WTC11 (cell line): ENCODE data around the gene AGBL4. TPM values are rescaled to one million over a fixed set of nuclear protein-coding genes. Genes with fewer than 3 reads are reported as not detected.

Experiments used
- ATAC-seq: fragments of 200-7000 bp; cut with Tn5 transposase; 2 replicates; pipeline ENCODE4 v1.10.0; 2021; ENCODE audit warnings: mild to moderate bottlenecking, moderate library complexity
- CTCF ChIA-PET: fragments of 300-600 bp; sonication (Branson Sonifier 250); formaldehyde crosslinking; loops from one replicate; lab custom pipeline; 2021; ENCODE audit warnings: antibody characterized with exemption; lab: Charles Lee
- POLR2A ChIA-PET: fragments of 350-600 bp; sonication (Branson Sonifier 250); formaldehyde crosslinking; loops from one replicate; lab custom pipeline; 2021; ENCODE audit warnings: antibody characterized with exemption; lab: Charles Lee
- DNase-seq: peaks from one replicate; pipeline ENCODE4 v3.0.0; 2021; ENCODE audit warnings: low spot score
- H3K27ac Mint-ChIP-seq: 2 replicates; pipeline ENCODE4 v1.8.0; 2021; ENCODE audit warnings: mixed read lengths
- H3K27me3 Mint-ChIP-seq: 2 replicates; pipeline ENCODE4 v1.8.0; 2021; ENCODE audit warnings: low read depth, mild to moderate bottlenecking, moderate library complexity, mixed read lengths
- H3K36me3 Mint-ChIP-seq: 2 replicates; pipeline ENCODE4 v1.8.0; 2021; ENCODE audit warnings: mixed read lengths
- H3K4me1 Mint-ChIP-seq: 2 replicates; pipeline ENCODE4 v1.8.0; 2022; ENCODE audit warnings: mixed read lengths
- H3K4me3 Mint-ChIP-seq: 2 replicates; pipeline ENCODE4 v1.8.0; 2021; ENCODE audit warnings: mild to moderate bottlenecking, moderate library complexity, mixed read lengths
- H3K9me3 Mint-ChIP-seq: 2 replicates; pipeline ENCODE4 v1.8.0; 2021; ENCODE audit warnings: mixed read lengths
- ATF2 ChIP-seq: sonication (generic); formaldehyde crosslinking; IDR thresholded peaks from 2 replicates; pipeline ENCODE4 v1.8.1; 2022; ENCODE audit warnings: low read depth, missing genetic modification reagents, borderline replicate concordance
- CDX4 ChIP-seq: fragments of 250-450 bp; sonication (Bioruptor Pico); IDR thresholded peaks from 2 replicates; pipeline ENCODE4 v1.9.0; 2021; ENCODE audit warnings: moderate library complexity, mild to moderate bottlenecking, inconsistent platforms, borderline replicate concordance
- CREB1 ChIP-seq: sonication (generic); formaldehyde crosslinking; IDR thresholded peaks from 2 replicates; pipeline ENCODE4 v1.8.0; 2023; ENCODE audit warnings: mild to moderate bottlenecking, missing genetic modification reagents
- CTCF ChIP-seq: fragments of 200-600 bp; IDR thresholded peaks from 2 replicates; pipeline ENCODE4 v1.8.0; 2022; ENCODE audit warnings: antibody characterized with exemption
- E2F5 ChIP-seq: sonication (generic); formaldehyde crosslinking; IDR thresholded peaks from 2 replicates; pipeline ENCODE4 v1.8.1; 2022; ENCODE audit warnings: mild to moderate bottlenecking, moderate library complexity, missing genetic modification reagents
- EMX1 ChIP-seq: fragments of 250-450 bp; sonication (Bioruptor Pico); IDR thresholded peaks from 2 replicates; pipeline ENCODE4 v1.8.0; 2021; ENCODE audit warnings: mild to moderate bottlenecking
- ERG ChIP-seq: fragments of 250-450 bp; sonication (Bioruptor Pico); IDR thresholded peaks from 2 replicates; pipeline ENCODE4 v1.8.0; 2021; ENCODE audit warnings: mild to moderate bottlenecking
- ETV6 ChIP-seq: sonication (generic); formaldehyde crosslinking; IDR thresholded peaks from 2 replicates; pipeline ENCODE4 v1.8.1; 2022; ENCODE audit warnings: mild to moderate bottlenecking, missing genetic modification reagents
- MLX ChIP-seq: sonication (generic); formaldehyde crosslinking; IDR thresholded peaks from 2 replicates; pipeline ENCODE4 v1.8.1; 2023; ENCODE audit warnings: mild to moderate bottlenecking, missing genetic modification reagents, moderate library complexity
- MXD4 ChIP-seq: fragments of 250-450 bp; sonication (Bioruptor Pico); IDR thresholded peaks from 2 replicates; pipeline ENCODE4 v1.8.0; 2021; ENCODE audit warnings: mild to moderate bottlenecking, moderate library complexity, borderline replicate concordance
- MYBL2 ChIP-seq: sonication (generic); formaldehyde crosslinking; IDR thresholded peaks from 2 replicates; pipeline ENCODE4 v1.8.1; 2023; ENCODE audit warnings: mild to moderate bottlenecking, moderate library complexity, missing genetic modification reagents
- NFYB ChIP-seq: sonication (generic); formaldehyde crosslinking; conservative IDR thresholded peaks from 2 replicates; pipeline ENCODE4 v1.8.0; 2022; ENCODE audit warnings: low read depth, missing genetic modification reagents
- PRRX2 ChIP-seq: fragments of 250-450 bp; sonication (Bioruptor Pico); IDR thresholded peaks from 2 replicates; pipeline ENCODE4 v1.8.0; 2021; ENCODE audit warnings: mild to moderate bottlenecking
- TEAD4 ChIP-seq: sonication (generic); formaldehyde crosslinking; IDR thresholded peaks from 2 replicates; pipeline ENCODE4 v1.8.0; 2022; ENCODE audit warnings: mild to moderate bottlenecking, missing genetic modification reagents
- TP53 ChIP-seq: sonication (generic); formaldehyde crosslinking; IDR thresholded peaks from 2 replicates; pipeline ENCODE4 v1.8.1; 2023; ENCODE audit warnings: mild to moderate bottlenecking, missing genetic modification reagents
- ZMAT4 ChIP-seq: fragments of 250-450 bp; sonication (Bioruptor Pico); IDR thresholded peaks from 2 replicates; pipeline ENCODE4 v1.9.0; 2021; ENCODE audit warnings: mild to moderate bottlenecking
- ZNF121 ChIP-seq: sonication (generic); formaldehyde crosslinking; IDR thresholded peaks from 2 replicates; pipeline ENCODE4 v1.8.0; 2023; ENCODE audit warnings: missing genetic modification reagents
- ZSCAN18 ChIP-seq: fragments of 250-450 bp; sonication (Bioruptor Pico); IDR thresholded peaks from 2 replicates; pipeline ENCODE4 v2.1.2; 2022; ENCODE audit warnings: mild to moderate bottlenecking, moderate library complexity
- total RNA-seq: library from RNA; stranded (reverse); gene quantifications from 3 replicates; pipeline ENCODE4 v1.2.3, GENCODE V29; 2021

AGBL4 gene
- total RNA-seq, 1 experiment from 2014 or later: 0.87 TPM

GRCh38 chr1:48841966-48842365 lies 1181.8 kb downstream of the AGBL4 start:
- no peak overlapping the region for H3K27ac Mint-ChIP-seq
- no peaks in the 10 kb centered on the region for H3K4me1 Mint-ChIP-seq
- no peaks in the 10 kb centered on the region for H3K9me3 Mint-ChIP-seq
- no peak overlapping the region for H3K4me3 Mint-ChIP-seq
- no peaks in the 10 kb centered on the region for H3K27me3 Mint-ChIP-seq
- ChIA-PET POLR2A (no interaction called here), CTCF (interaction anchor here (1.2 kb wide), 1 partner anchor 29 kb away, joined by 5 read pairs; no protein-coding TSS in a partner anchor)
- no peaks in the 10 kb centered on the region for H3K36me3 Mint-ChIP-seq
- DNase-seq (no peak), ATAC-seq (no peak)
- TF ChIP-seq TEAD4 (no peak), MXD4 (CRISPR knock-in tag) (no peak), ERG (CRISPR knock-in tag) (no peak), ETV6 (CRISPR knock-in tag) (no peak), E2F5 (CRISPR knock-in tag) (no peak), ATF2 (no peak), ZNF121 (CRISPR knock-in tag) (no peak), ZMAT4 (CRISPR knock-in tag) (no peak), CREB1 (CRISPR knock-in tag) (no peak), TP53 (CRISPR knock-in tag) (no peak), MLX (CRISPR knock-in tag) (no peak), PRRX2 (CRISPR knock-in tag) (no peak), ZSCAN18 (CRISPR knock-in tag) (no peak)

GRCh38 chr1:48841461-48841860 lies 1182.3 kb downstream of the AGBL4 start:
- no peak for DNase-seq
- Mint-ChIP-seq H3K27ac (no peak overlapping the region), H3K36me3 (no peaks in the 10 kb centered on the region), H3K27me3 (no peaks in the 10 kb centered on the region), H3K9me3 (no peaks in the 10 kb centered on the region), H3K4me3 (no peak overlapping the region), H3K4me1 (no peaks in the 10 kb centered on the region)
- POLR2A ChIA-PET: no interaction called here
- TF ChIP-seq CDX4 (CRISPR knock-in tag) (no peak), ZNF121 (CRISPR knock-in tag) (no peak), EMX1 (CRISPR knock-in tag) (no peak), PRRX2 (CRISPR knock-in tag) (no peak), CTCF (no peak), TP53 (CRISPR knock-in tag) (no peak), MYBL2 (CRISPR knock-in tag) (no peak), NFYB (no peak)
- CTCF ChIA-PET: interaction anchor here (1.0 kb wide), 1 partner anchor 29 kb away, joined by 3 read pairs; no protein-coding TSS in a partner anchor
- ATAC-seq: no peak
